ENCODE data around the gene APOBR. TPM values are rescaled to one million over a fixed set of nuclear protein-coding genes. Genes with fewer than 3 reads are reported as not detected.

Gene APOBR
- total and polyA plus RNA-seq, 2 of the 13 experiments (the other 11 are each of a cell fraction or from before 2014, with no cell fraction given): 0.03 TPM; not detected in 1

- TF ChIP-seq EP300 (IDR thresholded peaks at IDR 0.05; ENCODE audit: low read depth in 2 of 2, low read length in 2 of 2): peak; percentile 92 to 96
- TF ChIP-seq EP300 (CRISPR knock-in tag; IDR thresholded peaks at IDR 0.05; ENCODE audit: borderline replicate concordance): peak; percentile 85
- TF ChIP-seq ZNF598 (CRISPR knock-in tag; IDR thresholded peaks at IDR 0.05; ENCODE audit: borderline replicate concordance): 0 out of 2 replicates have a peak, but pooled peaks have one; percentile 35
- peak; percentile 88 for TF ChIP-seq WIZ (CRISPR knock-in tag; IDR thresholded peaks at IDR 0.05)
- TF ChIP-seq HHEX (CRISPR knock-in tag; IDR thresholded peaks at IDR 0.05): peak; percentile 60
- peak; percentile 61; the same call in 1 of the 2 replicates for TF ChIP-seq MEIS2 (CRISPR knock-in tag; IDR thresholded peaks at IDR 0.05)
- TF ChIP-seq SNAPC4 (CRISPR knock-in tag; IDR thresholded peaks at IDR 0.05): peak; percentile 88
- no peak for TF ChIP-seq ZNF382 (CRISPR knock-in tag; IDR thresholded peaks at IDR 0.05; ENCODE audit: borderline replicate concordance)
- TF ChIP-seq ZNF816 (CRISPR knock-in tag; IDR thresholded peaks at IDR 0.05; ENCODE audit: borderline replicate concordance): peak; percentile 86; the same call in 1 of the 2 replicates
- TF ChIP-seq ZFP62 (CRISPR knock-in tag; IDR thresholded peaks at IDR 0.05): no peak
- TF ChIP-seq ZNF629 (CRISPR knock-in tag; conservative IDR thresholded peaks at IDR 0.05): peak; percentile 71
- no peak for TF ChIP-seq ZNF10 (CRISPR knock-in tag; IDR thresholded peaks at IDR 0.05; ENCODE audit: borderline replicate concordance, low read depth)
- peak; percentile 92 for TF ChIP-seq MEF2D (CRISPR knock-in tag; IDR thresholded peaks at IDR 0.05)
- no peak for TF ChIP-seq DNMT1 (CRISPR knock-in tag; IDR thresholded peaks at IDR 0.05)
- TF ChIP-seq ZNF616 (CRISPR knock-in tag; IDR thresholded peaks at IDR 0.05; ENCODE audit: low read depth): no peak
- TF ChIP-seq, protein P1, sequence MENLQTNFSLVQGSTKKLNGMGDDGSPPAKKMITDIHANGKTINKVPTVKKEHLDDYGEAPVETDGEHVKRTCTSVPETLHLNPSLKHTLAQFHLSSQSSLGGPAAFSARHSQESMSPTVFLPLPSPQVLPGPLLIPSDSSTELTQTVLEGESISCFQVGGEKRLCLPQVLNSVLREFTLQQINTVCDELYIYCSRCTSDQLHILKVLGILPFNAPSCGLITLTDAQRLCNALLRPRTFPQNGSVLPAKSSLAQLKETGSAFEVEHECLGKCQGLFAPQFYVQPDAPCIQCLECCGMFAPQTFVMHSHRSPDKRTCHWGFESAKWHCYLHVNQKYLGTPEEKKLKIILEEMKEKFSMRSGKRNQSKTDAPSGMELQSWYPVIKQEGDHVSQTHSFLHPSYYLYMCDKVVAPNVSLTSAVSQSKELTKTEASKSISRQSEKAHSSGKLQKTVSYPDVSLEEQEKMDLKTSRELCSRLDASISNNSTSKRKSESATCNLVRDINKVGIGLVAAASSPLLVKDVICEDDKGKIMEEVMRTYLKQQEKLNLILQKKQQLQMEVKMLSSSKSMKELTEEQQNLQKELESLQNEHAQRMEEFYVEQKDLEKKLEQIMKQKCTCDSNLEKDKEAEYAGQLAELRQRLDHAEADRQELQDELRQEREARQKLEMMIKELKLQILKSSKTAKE (CRISPR knock-in tag; IDR thresholded peaks at IDR 0.05; ENCODE audit: borderline replicate concordance): peak; percentile 97
- TF ChIP-seq TEAD3 (CRISPR knock-in tag; optimal IDR thresholded peaks at IDR 0.05; ENCODE audit: borderline replicate concordance): peak; percentile 86
- TF ChIP-seq ZNF121 (CRISPR knock-in tag; IDR thresholded peaks at IDR 0.05): peak; percentile 75
- no peak for TF ChIP-seq CAMTA2 (CRISPR knock-in tag; IDR thresholded peaks at IDR 0.05; ENCODE audit: borderline replicate concordance)
- TF ChIP-seq SNAPC5 (CRISPR knock-in tag; IDR thresholded peaks at IDR 0.05; ENCODE audit: borderline replicate concordance): 0 out of 2 replicates have a peak, but pooled peaks have one; percentile 83
- TF ChIP-seq CHD4 (IDR thresholded peaks at IDR 0.05; ENCODE audit: borderline replicate concordance, low read length): peak; percentile 96; the same call in 1 of the 2 replicates
- TF ChIP-seq CREB1 (IDR thresholded peaks at IDR 0.05): peak; percentile 7; the same call in 1 of the 2 replicates
- peak; percentile 80 for TF ChIP-seq CREB1 (CRISPR knock-in tag; IDR thresholded peaks at IDR 0.05)
Observed at GRCh38 chr16:28526201-28527099, 32.0 kb downstream of the APOBR start (continued).

All from HepG2 (cell line).